Hair follicle dermal papilla cell (primary cell): ENCODE measurements around the gene RBBP8. TPM values are rescaled to one million over a fixed set of nuclear protein-coding genes. Genes with fewer than 3 reads are reported as not detected.

Experiments used
- small RNA-seq: library from RNA; depleted of rRNA; stranded (forward); fragments of <200 nt; gene quantifications from one replicate; pipeline ENCODE3, GENCODE V24; 2012
- total RNA-seq: library from RNA; depleted of rRNA; stranded (reverse); fragments of >200 nt; gene quantifications from 2 replicates; pipeline ENCODE4 v1.2.3, GENCODE V29; 2012

RBBP8 gene
- total RNA-seq, result 13.8 and 19.6 TPM in 2 replicates

GRCh38 chr18:22933206-22933965 is at the start of gene RBBP8:
RBBP8 (plus strand) TSS chr18:22933328; CDS start chr18:22936852, 3,524 bp downstream.

Small RNA genes within 50 kb of the gene (small RNA-seq; reads per million reads assigned to genes)
- gene RF00019, result not detected
- not detected for gene RN7SL745P

Other genes starting within 250 kb of the RBBP8 start
- gene CABLES1, start 202.2 kb downstream of the RBBP8 start, total RNA-seq, result 8.5 and 17.4 TPM in 2 replicates